ENCODE results near the gene FAM149B1.

- TF ChIP-seq POLR2AphosphoS5 (IDR thresholded peaks at IDR 0.05; ENCODE audit: low read depth, low read length), result no peak
- TF ChIP-seq, protein P1, sequence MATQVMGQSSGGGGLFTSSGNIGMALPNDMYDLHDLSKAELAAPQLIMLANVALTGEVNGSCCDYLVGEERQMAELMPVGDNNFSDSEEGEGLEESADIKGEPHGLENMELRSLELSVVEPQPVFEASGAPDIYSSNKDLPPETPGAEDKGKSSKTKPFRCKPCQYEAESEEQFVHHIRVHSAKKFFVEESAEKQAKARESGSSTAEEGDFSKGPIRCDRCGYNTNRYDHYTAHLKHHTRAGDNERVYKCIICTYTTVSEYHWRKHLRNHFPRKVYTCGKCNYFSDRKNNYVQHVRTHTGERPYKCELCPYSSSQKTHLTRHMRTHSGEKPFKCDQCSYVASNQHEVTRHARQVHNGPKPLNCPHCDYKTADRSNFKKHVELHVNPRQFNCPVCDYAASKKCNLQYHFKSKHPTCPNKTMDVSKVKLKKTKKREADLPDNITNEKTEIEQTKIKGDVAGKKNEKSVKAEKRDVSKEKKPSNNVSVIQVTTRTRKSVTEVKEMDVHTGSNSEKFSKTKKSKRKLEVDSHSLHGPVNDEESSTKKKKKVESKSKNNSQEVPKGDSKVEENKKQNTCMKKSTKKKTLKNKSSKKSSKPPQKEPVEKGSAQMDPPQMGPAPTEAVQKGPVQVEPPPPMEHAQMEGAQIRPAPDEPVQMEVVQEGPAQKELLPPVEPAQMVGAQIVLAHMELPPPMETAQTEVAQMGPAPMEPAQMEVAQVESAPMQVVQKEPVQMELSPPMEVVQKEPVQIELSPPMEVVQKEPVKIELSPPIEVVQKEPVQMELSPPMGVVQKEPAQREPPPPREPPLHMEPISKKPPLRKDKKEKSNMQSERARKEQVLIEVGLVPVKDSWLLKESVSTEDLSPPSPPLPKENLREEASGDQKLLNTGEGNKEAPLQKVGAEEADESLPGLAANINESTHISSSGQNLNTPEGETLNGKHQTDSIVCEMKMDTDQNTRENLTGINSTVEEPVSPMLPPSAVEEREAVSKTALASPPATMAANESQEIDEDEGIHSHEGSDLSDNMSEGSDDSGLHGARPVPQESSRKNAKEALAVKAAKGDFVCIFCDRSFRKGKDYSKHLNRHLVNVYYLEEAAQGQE (IDR thresholded peaks at IDR 0.05; ENCODE audit: insufficient read depth in 1 of 2, low read depth in 2 of 2, low read length in 2 of 2), result no peak
Measured at GRCh38 chr10:73131301-73131700, 36.6 kb upstream of the FAM149B1 start.
